ENCODE measurements around the gene ADAMTS6. TPM values are rescaled to one million over a fixed set of nuclear protein-coding genes. Genes with fewer than 3 reads are reported as not detected.
"Not testable (repeated sequence)": the region's sequence is repeated elsewhere in the genome, so short reads cannot be mapped to it uniquely, and the experiment has no call there.

ADAMTS6 gene
- total RNA-seq, 1 experiment from 2014 or later, result 1.2 TPM

- Mint-ChIP-seq H3K4me3 (ENCODE audit: low read depth, unreplicated experiment) (no peak overlapping the region), H3K27ac (ENCODE audit: unreplicated experiment) (no peak overlapping the region), H3K27me3 (ENCODE audit: unreplicated experiment) (no peaks in the 10 kb centered on the region), H3K4me1 (ENCODE audit: low read depth, unreplicated experiment) (no peaks in the 10 kb centered on the region), H3K36me3 (ENCODE audit: insufficient read depth, unreplicated experiment) (no peaks in the 10 kb centered on the region), H3K9me3 (ENCODE audit: low read depth, unreplicated experiment) (no peaks in the 10 kb centered on the region)
- no TSS peak for BruUV-seq (replicated peaks)
- intact Hi-C loops (cut with micrococcal nuclease; ENCODE audit: unreplicated experiment), result no loop called here
- TF ChIP-seq CTCF (IDR thresholded peaks at IDR 0.05; ENCODE audit: unreplicated experiment), result no peak
- DNase-seq, result no peak
- CTCF ChIA-PET, result no interaction called here
These were observed 87.6 kb downstream of the ADAMTS6 start for GRCh38 chr5:65394087-65394486.

- no peaks in the 10 kb centered on the region for H3K4me1 Mint-ChIP-seq (ENCODE audit: low read depth, unreplicated experiment)
- H3K36me3 Mint-ChIP-seq (ENCODE audit: insufficient read depth, unreplicated experiment), result no peaks in the 10 kb centered on the region
- DNase-seq, result no peak
- TF ChIP-seq CTCF (IDR thresholded peaks at IDR 0.05; ENCODE audit: unreplicated experiment), result no peak
- no peak overlapping the region for H3K4me3 Mint-ChIP-seq (ENCODE audit: low read depth, unreplicated experiment)
- H3K9me3 Mint-ChIP-seq (ENCODE audit: low read depth, unreplicated experiment), result no peaks in the 10 kb centered on the region
- no peak overlapping the region for H3K27ac Mint-ChIP-seq (ENCODE audit: unreplicated experiment)
- BruUV-seq (replicated peaks), result no TSS peak
- intact Hi-C loops (cut with micrococcal nuclease; ENCODE audit: unreplicated experiment), result no loop called here
- no peaks in the 10 kb centered on the region for H3K27me3 Mint-ChIP-seq (ENCODE audit: unreplicated experiment)
- CTCF ChIA-PET, result no interaction called here
These were observed 90.1 kb downstream of the ADAMTS6 start for GRCh38 chr5:65391591-65391990.

GRCh38 chr5:65390208-65390607, 91.5 kb downstream of the ADAMTS6 start:
- CTCF ChIA-PET, result no interaction called here
- H3K4me3 Mint-ChIP-seq (ENCODE audit: low read depth, unreplicated experiment), result no peak overlapping the region
- H3K36me3 Mint-ChIP-seq (ENCODE audit: insufficient read depth, unreplicated experiment), result no peaks in the 10 kb centered on the region
- H3K4me1 Mint-ChIP-seq (ENCODE audit: low read depth, unreplicated experiment), result no peaks in the 10 kb centered on the region
- no peaks in the 10 kb centered on the region for H3K27me3 Mint-ChIP-seq (ENCODE audit: unreplicated experiment)
- no peak overlapping the region for H3K27ac Mint-ChIP-seq (ENCODE audit: unreplicated experiment)
- no peak for TF ChIP-seq CTCF (IDR thresholded peaks at IDR 0.05; ENCODE audit: unreplicated experiment)
- intact Hi-C loops (cut with micrococcal nuclease; ENCODE audit: unreplicated experiment), result no loop called here
- H3K9me3 Mint-ChIP-seq (ENCODE audit: low read depth, unreplicated experiment), result no peaks in the 10 kb centered on the region
- no peak for DNase-seq
- BruUV-seq (replicated peaks), result no TSS peak

GRCh38 chr5:65383859-65384258, 97.9 kb downstream of the ADAMTS6 start:
- H3K36me3 Mint-ChIP-seq (ENCODE audit: insufficient read depth, unreplicated experiment), result no peaks in the 10 kb centered on the region
- intact Hi-C loops (cut with micrococcal nuclease; ENCODE audit: unreplicated experiment), result no loop called here
- H3K27me3 Mint-ChIP-seq (ENCODE audit: unreplicated experiment), result no peaks in the 10 kb centered on the region
- DNase-seq, result no peak
- no peak for TF ChIP-seq CTCF (IDR thresholded peaks at IDR 0.05; ENCODE audit: unreplicated experiment)
- no TSS peak for BruUV-seq (replicated peaks)
- CTCF ChIA-PET, result no interaction called here
- no peaks in the 10 kb centered on the region for H3K9me3 Mint-ChIP-seq (ENCODE audit: low read depth, unreplicated experiment)
- no peaks in the 10 kb centered on the region for H3K4me1 Mint-ChIP-seq (ENCODE audit: low read depth, unreplicated experiment)
- H3K27ac Mint-ChIP-seq (ENCODE audit: unreplicated experiment), result no peak overlapping the region
- no peak overlapping the region for H3K4me3 Mint-ChIP-seq (ENCODE audit: low read depth, unreplicated experiment)

GRCh38 chr5:65382582-65382981, 99.1 kb downstream of the ADAMTS6 start:
- no peaks in the 10 kb centered on the region for H3K36me3 Mint-ChIP-seq (ENCODE audit: insufficient read depth, unreplicated experiment)
- H3K4me3 Mint-ChIP-seq (ENCODE audit: low read depth, unreplicated experiment), result no peak overlapping the region
- BruUV-seq (replicated peaks), result no TSS peak
- no peaks in the 10 kb centered on the region for H3K4me1 Mint-ChIP-seq (ENCODE audit: low read depth, unreplicated experiment)
- CTCF ChIA-PET, result no interaction called here
- no peak for TF ChIP-seq CTCF (IDR thresholded peaks at IDR 0.05; ENCODE audit: unreplicated experiment)
- no peaks in the 10 kb centered on the region for H3K27me3 Mint-ChIP-seq (ENCODE audit: unreplicated experiment)
- intact Hi-C loops (cut with micrococcal nuclease; ENCODE audit: unreplicated experiment), result no loop called here
- no peaks in the 10 kb centered on the region for H3K9me3 Mint-ChIP-seq (ENCODE audit: low read depth, unreplicated experiment)
- no peak overlapping the region for H3K27ac Mint-ChIP-seq (ENCODE audit: unreplicated experiment)
- DNase-seq, result no peak

GRCh38 chr5:65370505-65370904, 111.2 kb downstream of the ADAMTS6 start:
- CTCF ChIA-PET; H3K4me3 Mint-ChIP-seq (ENCODE audit: low read depth, unreplicated experiment); H3K27me3 Mint-ChIP-seq (ENCODE audit: unreplicated experiment); intact Hi-C loops (cut with micrococcal nuclease; ENCODE audit: unreplicated experiment); H3K27ac Mint-ChIP-seq (ENCODE audit: unreplicated experiment); H3K36me3 Mint-ChIP-seq (ENCODE audit: insufficient read depth, unreplicated experiment); H3K9me3 Mint-ChIP-seq (ENCODE audit: low read depth, unreplicated experiment); H3K4me1 Mint-ChIP-seq (ENCODE audit: low read depth, unreplicated experiment); DNase-seq; BruUV-seq (replicated peaks): not testable (repeated sequence)

All from Calu3 (cell line).